ENCODE results near the gene PPP6R2.

DNA sequence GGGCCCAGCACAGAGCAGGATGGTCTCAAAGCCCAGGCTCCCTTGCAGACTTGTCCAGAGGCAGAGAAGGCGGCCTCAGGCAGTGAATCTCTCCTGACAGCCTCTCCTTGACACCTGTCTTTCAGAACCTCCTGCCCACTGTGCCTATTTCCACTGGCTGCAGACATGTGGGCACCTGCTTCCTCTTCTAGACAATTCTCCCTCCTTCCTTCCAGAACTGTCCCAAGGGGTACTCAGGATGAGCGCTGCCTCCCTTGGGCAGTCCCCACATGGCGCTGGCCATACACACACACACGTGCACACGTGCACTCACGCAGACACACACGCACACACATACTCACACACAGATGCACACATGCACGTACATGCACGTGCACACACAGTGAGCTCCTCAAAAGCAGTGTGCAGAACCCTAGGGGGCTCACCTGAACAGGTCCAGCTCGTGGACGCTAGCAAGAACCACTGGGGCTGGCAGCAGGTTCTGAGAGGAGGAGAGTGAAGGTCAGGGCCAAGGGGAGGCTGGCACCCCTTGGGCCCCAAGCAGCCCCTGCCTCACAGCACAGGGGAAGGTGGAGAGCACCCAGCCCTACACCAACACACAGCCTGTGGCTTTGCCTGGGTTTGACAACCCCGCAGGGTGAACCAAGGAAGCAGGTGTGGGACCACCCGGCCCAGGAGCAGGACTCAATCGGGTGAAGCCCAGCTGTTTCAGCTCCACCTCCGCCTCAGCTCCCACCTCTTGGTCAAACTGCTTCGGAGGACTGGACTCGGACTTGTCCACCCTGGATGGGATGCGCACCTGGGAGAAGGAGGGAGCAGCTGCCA lies 27.6 kb upstream of the PPP6R2 start:
- TF ChIP-seq, protein P1, sequence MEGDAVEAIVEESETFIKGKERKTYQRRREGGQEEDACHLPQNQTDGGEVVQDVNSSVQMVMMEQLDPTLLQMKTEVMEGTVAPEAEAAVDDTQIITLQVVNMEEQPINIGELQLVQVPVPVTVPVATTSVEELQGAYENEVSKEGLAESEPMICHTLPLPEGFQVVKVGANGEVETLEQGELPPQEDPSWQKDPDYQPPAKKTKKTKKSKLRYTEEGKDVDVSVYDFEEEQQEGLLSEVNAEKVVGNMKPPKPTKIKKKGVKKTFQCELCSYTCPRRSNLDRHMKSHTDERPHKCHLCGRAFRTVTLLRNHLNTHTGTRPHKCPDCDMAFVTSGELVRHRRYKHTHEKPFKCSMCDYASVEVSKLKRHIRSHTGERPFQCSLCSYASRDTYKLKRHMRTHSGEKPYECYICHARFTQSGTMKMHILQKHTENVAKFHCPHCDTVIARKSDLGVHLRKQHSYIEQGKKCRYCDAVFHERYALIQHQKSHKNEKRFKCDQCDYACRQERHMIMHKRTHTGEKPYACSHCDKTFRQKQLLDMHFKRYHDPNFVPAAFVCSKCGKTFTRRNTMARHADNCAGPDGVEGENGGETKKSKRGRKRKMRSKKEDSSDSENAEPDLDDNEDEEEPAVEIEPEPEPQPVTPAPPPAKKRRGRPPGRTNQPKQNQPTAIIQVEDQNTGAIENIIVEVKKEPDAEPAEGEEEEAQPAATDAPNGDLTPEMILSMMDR (conservative IDR thresholded peaks at IDR 0.05; ENCODE audit: low read length) = no peak
- no peak for TF ChIP-seq EZH2phosphoT487 (IDR thresholded peaks at IDR 0.05; ENCODE audit: borderline replicate concordance)

Data from Loucy (cell line).